ENCODE results near the gene SH3RF1. TPM values are rescaled to one million over a fixed set of nuclear protein-coding genes. Genes with fewer than 3 reads are reported as not detected.

The SH3RF1 gene
- total and polyA plus RNA-seq, 10 of the 15 experiments (the other 5 are each of a cell fraction or from before 2014, with no cell fraction given) = 4.5 to 22.5 (median 10.4) TPM

- RAD21 ChIA-PET (ENCODE audit: unreplicated experiment) = no interaction called here
- H3K79me2 ChIP-seq (ENCODE audit: control insufficient read depth, insufficient read depth, low read length) = no peaks in the 10 kb centered on the region
Measured at GRCh38 chr4:169154121-169154520, 116.6 kb downstream of the SH3RF1 start.

More at GRCh38 chr4:169154121-169154520, 116.6 kb downstream of the SH3RF1 start:
- Histone ChIP-seq H3K27ac (ENCODE audit: control insufficient read depth, insufficient read depth) (no peak overlapping the region), H3K9me3 (replicated peaks; ENCODE audit: control insufficient read depth, insufficient read depth, low read length) (no peaks in the 10 kb centered on the region), H4K20me1 (ENCODE audit: control insufficient read depth, insufficient read depth) (no peaks in the 10 kb centered on the region), H2AFZ (ENCODE audit: control insufficient read depth, low read depth, low read length) (no peak overlapping the region), H3K9ac (ENCODE audit: control insufficient read depth, insufficient read depth, low read length) (no peak overlapping the region), H3K27me3 (replicated peaks in 1 of 2; ENCODE audit: control insufficient read depth in 2 of 2, insufficient read depth in 2 of 2, low read length in 1 of 2) (no peaks in the 10 kb centered on the region), H3K4me1 (ENCODE audit: control insufficient read depth, insufficient read depth, low read length) (no peaks in the 10 kb centered on the region), H3K36me3 (ENCODE audit: control insufficient read depth in 2 of 2, insufficient read depth in 2 of 2, low read length in 1 of 2) (peaks cover 2 to 7% of the 10 kb centered on the region in 2 experiments), H3K4me3 (no peak overlapping the region), H3K4me2 (ENCODE audit: control insufficient read depth, insufficient read depth) (no peak overlapping the region)
- CTCF ChIA-PET = interaction anchor here (1.0 kb wide), 1 partner anchor 52 kb away, joined by 4 read pairs; no protein-coding TSS in a partner anchor
- no TSS peak for BruUV-seq (replicated peaks)
- 73% methylated on average over 2 of the region's 2 CpGs for WGBS (ENCODE audit: insufficient coverage, insufficient replicate concordance, low lambda C conversion rate, missing lambda C conversion rate)
- ATAC-seq (no peak), FAIRE-seq (no peak), DNase-seq (ENCODE audit: low read depth, low spot score) (no peak)
- intact Hi-C loops (cut with micrococcal nuclease; ENCODE audit: unreplicated experiment) = no loop called here
- POLR2A ChIA-PET = no interaction called here
- TF ChIP-seq YY1 (IDR thresholded peaks at IDR 0.05; ENCODE audit: low read depth, low read length) (no peak), DPF2 (IDR thresholded peaks at IDR 0.05) (no peak), BRCA1 (IDR thresholded peaks at IDR 0.05; ENCODE audit: low read depth, low read length) (no peak), IRF5 (IDR thresholded peaks at IDR 0.05; ENCODE audit: borderline replicate concordance) (no peak), FOS (IDR thresholded peaks at IDR 0.05; ENCODE audit: borderline replicate concordance, extremely low read depth, insufficient read length) (no peak), SIN3A (IDR thresholded peaks at IDR 0.05; ENCODE audit: low read depth, low read length) (no peak), TCF12 (IDR thresholded peaks at IDR 0.05; ENCODE audit: low read depth, low read length) (no peak), NBN (IDR thresholded peaks at IDR 0.05) (no peak), CREB1 (IDR thresholded peaks at IDR 0.05; ENCODE audit: low read depth) (no peak), TARDBP (IDR thresholded peaks at IDR 0.05; ENCODE audit: borderline replicate concordance) (no peak), SUPT20H (IDR thresholded peaks at IDR 0.05; ENCODE audit: borderline replicate concordance, control insufficient read depth, low read depth, low read length) (no peak), CBFB (IDR thresholded peaks at IDR 0.05; ENCODE audit: low read depth) (no peak), TCF7 (IDR thresholded peaks at IDR 0.05; ENCODE audit: borderline replicate concordance) (no peak), TAF1 (IDR thresholded peaks at IDR 0.05; ENCODE audit: borderline replicate concordance, low read depth, low read length) (no peak)
- TF ChIP-seq, protein P1, sequence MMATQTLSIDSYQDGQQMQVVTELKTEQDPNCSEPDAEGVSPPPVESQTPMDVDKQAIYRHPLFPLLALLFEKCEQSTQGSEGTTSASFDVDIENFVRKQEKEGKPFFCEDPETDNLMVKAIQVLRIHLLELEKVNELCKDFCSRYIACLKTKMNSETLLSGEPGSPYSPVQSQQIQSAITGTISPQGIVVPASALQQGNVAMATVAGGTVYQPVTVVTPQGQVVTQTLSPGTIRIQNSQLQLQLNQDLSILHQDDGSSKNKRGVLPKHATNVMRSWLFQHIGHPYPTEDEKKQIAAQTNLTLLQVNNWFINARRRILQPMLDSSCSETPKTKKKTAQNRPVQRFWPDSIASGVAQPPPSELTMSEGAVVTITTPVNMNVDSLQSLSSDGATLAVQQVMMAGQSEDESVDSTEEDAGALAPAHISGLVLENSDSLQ (IDR thresholded peaks at IDR 0.05) = no peak
- in situ Hi-C loops (cut with MboI) = no loop called here
- SMC1A ChIA-PET (ENCODE audit: uncharacterized antibody, unreplicated experiment) = interaction anchor here (1.1 to 1.8 kb wide), 3 partner anchors 16 to 151 kb away, joined by 3 to 5 read pairs (median 4); no protein-coding TSS in a partner anchor

Data from GM12878 (cell line).